GM12878 (cell line): ENCODE measurements around the gene PAGE4. TPM values are rescaled to one million over a fixed set of nuclear protein-coding genes. Genes with fewer than 3 reads are reported as not detected.

ENCODE experiments used
- ATAC-seq: fragments of 200-7000 bp; cut with Tn5 transposase; 3 replicates; pipeline ENCODE4 v1.9.1; 2020; ENCODE audit warnings: mild to moderate bottlenecking, moderate library complexity
- BruUV-seq: library from RNA; stranded (reverse); fragments of 400-500 nt; replicated peaks from 2 replicates; lab custom pipeline; 2021; lab: Mats Ljungman, UMichigan
- CTCF ChIA-PET: fragments of 300-600 bp; sonication (Branson Sonifier 250); formaldehyde crosslinking; extraction: SDS; loops from one replicate; lab custom pipeline; 2021; ENCODE audit warnings: inconsistent platforms; lab: Yijun Ruan, JAX
- POLR2A ChIA-PET: fragments of 350-600 bp; formaldehyde crosslinking; extraction: SDS; loops from one replicate; lab custom pipeline; 2021; ENCODE audit warnings: inconsistent platforms; lab: Charles Lee
- RAD21 ChIA-PET: fragments of 300-600 bp; sonication (Branson Sonifier 250); formaldehyde crosslinking; loops from one replicate; lab custom pipeline; 2023; ENCODE audit warnings: antibody characterized with exemption; ENCODE audit not compliant: unreplicated experiment; lab: Charles Lee
- SMC1A ChIA-PET: fragments of 300-600 bp; sonication (Branson Sonifier 250); formaldehyde crosslinking; loops from one replicate; lab custom pipeline; 2023; ENCODE audit not compliant: unreplicated experiment, uncharacterized antibody; lab: Charles Lee
- DNase-seq: peaks from one replicate; pipeline ENCODE4 v3.0.0-alpha.2; 2011; ENCODE audit warnings: low read depth, low spot score
- FAIRE-seq: peaks from 3 replicates; lab custom pipeline; 2011; peaks lifted over from hg19 to GRCh38; lab: Jason Lieb, UNC
- H2AFZ ChIP-seq: 2 replicates; pipeline ENCODE4 v1.6.0; 2011; ENCODE audit warnings: low read depth, low read length, control low read depth; ENCODE audit not compliant: control insufficient read depth
- H3K27ac ChIP-seq: 2 replicates; pipeline ENCODE4 v1.5.1; 2011; ENCODE audit warnings: control low read depth; ENCODE audit not compliant: control insufficient read depth, insufficient read depth
- H3K27me3 ChIP-seq, 2 experiments: replicated peaks in 1 of 2; 2 replicates each; pipeline versions ENCODE4 v1.6.0 to v1.6.1; 2011; ENCODE audit warnings: low read length in 1 of 2; ENCODE audit not compliant: control insufficient read depth in 2 of 2, insufficient read depth in 2 of 2
- H3K36me3 ChIP-seq, 2 experiments: 2 replicates each; pipeline ENCODE4 v1.5.1; 2011; ENCODE audit warnings: low read length in 1 of 2; ENCODE audit not compliant: control insufficient read depth in 2 of 2, insufficient read depth in 2 of 2
- H3K4me1 ChIP-seq: 2 replicates; pipeline ENCODE4 v1.6.1; 2011; ENCODE audit warnings: mild to moderate bottlenecking, low read length, moderate library complexity, mixed read lengths; ENCODE audit not compliant: control insufficient read depth, insufficient read depth
- H3K4me2 ChIP-seq: 2 replicates; pipeline ENCODE4 v1.6.0; 2011; ENCODE audit warnings: control low read depth; ENCODE audit not compliant: control insufficient read depth, insufficient read depth
- H3K4me3 ChIP-seq: fragments of 200-600 bp; sonication (generic); 2 replicates; pipeline ENCODE4 v1.5.1; 2016
- H3K79me2 ChIP-seq: 2 replicates; pipeline ENCODE4 v1.6.0; 2011; ENCODE audit warnings: low read length; ENCODE audit not compliant: control insufficient read depth, insufficient read depth
- H3K9ac ChIP-seq: 2 replicates; pipeline ENCODE4 v1.8.0; 2011; ENCODE audit warnings: low read length, control low read depth, mixed read lengths; ENCODE audit not compliant: control insufficient read depth, insufficient read depth
- H3K9me3 ChIP-seq: replicated peaks from 3 replicates; pipeline ENCODE4 v1.5.1; 2011; ENCODE audit warnings: mild to moderate bottlenecking, low read length; ENCODE audit not compliant: control insufficient read depth, insufficient read depth
- H4K20me1 ChIP-seq: 2 replicates; pipeline ENCODE4 v1.6.0; 2011; ENCODE audit not compliant: control insufficient read depth, insufficient read depth
- BMI1 ChIP-seq: fragments of 450-650 bp; IDR thresholded peaks from 2 replicates; pipeline ENCODE4 v1.6.1; 2016; ENCODE audit warnings: mild to moderate bottlenecking, moderate library complexity, borderline replicate concordance
- BRCA1 ChIP-seq: IDR thresholded peaks from 2 replicates; pipeline ENCODE4 v1.6.1; 2011; ENCODE audit warnings: low read depth, low read length, improper control_type of control experiment
- FOXM1 ChIP-seq: IDR thresholded peaks from 2 replicates; pipeline ENCODE4 v1.6.1; 2012; ENCODE audit warnings: low read depth, mild to moderate bottlenecking, inconsistent platforms, low read length, moderate library complexity
- HDAC6 ChIP-seq: fragments of 200-600 bp; sonication (generic); IDR thresholded peaks from one replicate; pipeline ENCODE4 v1.8.0; 2017; ENCODE audit warnings: antibody characterized with exemption; ENCODE audit not compliant: unreplicated experiment
- KLF5 ChIP-seq: fragments of 450-650 bp; IDR thresholded peaks from 2 replicates; pipeline ENCODE4 v1.6.1; 2014; ENCODE audit warnings: mild to moderate bottlenecking; ENCODE audit not compliant: partially characterized antibody
- SMARCA5 ChIP-seq: fragments of 450-650 bp; IDR thresholded peaks from 2 replicates; pipeline ENCODE4 v1.6.1; 2017; ENCODE audit warnings: mild to moderate bottlenecking
- SPI1 ChIP-seq: IDR thresholded peaks from 2 replicates; pipeline ENCODE4 v1.6.1; 2011; ENCODE audit warnings: low read depth, mild to moderate bottlenecking, low read length, moderate library complexity, borderline replicate concordance; ENCODE audit not compliant: insufficient read depth
- WRNIP1 ChIP-seq: IDR thresholded peaks from 2 replicates; pipeline ENCODE4 v1.6.1; 2011; ENCODE audit warnings: low read depth, low read length, improper control_type of control experiment, borderline replicate concordance
- WGBS: methylation state at CpG from one replicate; pipeline ENCODE4 v1.1.6; 2016; ENCODE audit warnings: low lambda C conversion rate; ENCODE audit not compliant: insufficient replicate concordance, insufficient coverage; ENCODE audit errors: missing lambda C conversion rate; 5-methylcytosine and 5-hydroxymethylcytosine counted together
- in situ Hi-C: fragments of 300-500 bp; cut with MboI; formaldehyde crosslinking; loops from 9 replicates; pipeline ENCODE4 v1.14.3; 2018; ENCODE audit warnings: mixed read lengths
- intact Hi-C: fragments of 100-400 bp; cut with micrococcal nuclease; formaldehyde crosslinking; loops from one replicate; pipeline ENCODE4 v1.14.2; 2022; ENCODE audit not compliant: unreplicated experiment
- polyA plus RNA-seq, 11 experiments: library from polyadenylated mRNA; depleted of rRNA in 4 of 11; unstranded in 6 of 11; stranded (reverse) in 5 of 11; fragments of >200 nt; fragmentation: Nextera tagmentation in 4 of 11; fragmentation: Illumina TruSeq in 1 of 11; extraction: Ambion mirVana in 4 of 11; extraction: Trizol in 1 of 11; gene quantifications; 1 replicate in 1 of 11; 2 replicates in 10 of 11; pipeline versions ENCODE4 v1.2.1 to v1.2.3, GENCODE V29; 2011 to 2016; ENCODE audit warnings: inconsistent platforms in 2 of 11, missing spikeins in 2 of 11, low read depth in 1 of 11
- total RNA-seq, 4 experiments: library from RNA; depleted of rRNA in 3 of 4; stranded (reverse); fragments of >200 nt in 3 of 4; fragmentation: Illumina TruSeq in 1 of 4; extraction: Trizol in 1 of 4; gene quantifications; 2 replicates each; pipeline versions ENCODE4 v1.2.1 to v1.2.3, GENCODE V29; 2013 to 2021
- TF ChIP-seq, protein P1 (sequence below): IDR thresholded peaks from 2 replicates; pipeline ENCODE4 v1.6.1; 2012; ENCODE audit warnings: improper control_type of control experiment, low read depth, low read length; ENCODE audit not compliant: insufficient replicate concordance

PAGE4 gene
- total and polyA plus RNA-seq, 10 of the 15 experiments (the other 5 are each of a cell fraction or from before 2014, with no cell fraction given), result not detected

DNA sequence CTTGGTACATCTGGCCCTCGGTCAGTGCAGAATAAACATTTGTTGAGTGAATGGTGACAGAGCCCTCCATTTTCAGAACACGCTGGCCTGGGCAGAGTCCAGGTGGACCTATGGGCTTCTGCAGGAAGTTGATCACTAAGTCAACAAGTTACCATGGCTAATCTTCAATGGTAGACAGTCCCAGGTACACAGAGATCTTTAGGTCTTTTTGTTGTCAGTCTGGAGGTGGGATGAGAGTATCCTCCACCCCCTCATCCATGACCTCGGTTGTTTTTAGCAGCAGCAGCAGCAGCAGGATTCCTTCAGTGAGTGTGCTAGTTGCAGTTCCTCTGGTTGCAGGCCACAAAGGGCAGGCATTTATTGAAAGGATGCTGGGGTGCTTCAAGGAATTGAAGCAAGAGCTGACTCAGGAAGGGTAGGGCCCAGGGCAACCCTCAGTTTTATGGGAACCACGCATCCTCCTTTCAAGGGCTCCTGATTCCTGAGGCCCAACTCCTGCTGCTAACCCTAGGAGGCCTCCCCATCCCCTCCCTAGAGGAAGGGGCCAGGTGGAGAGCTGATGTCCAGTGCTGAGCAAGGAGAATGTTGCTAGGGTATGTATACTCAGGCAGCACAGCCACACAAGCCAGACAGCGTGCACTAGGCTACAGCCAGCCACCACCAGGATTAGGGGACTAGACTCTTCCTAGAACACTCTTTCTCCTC is 48.4 kb downstream of the PAGE4 start:
- no peaks in the 10 kb centered on the region for H3K79me2 ChIP-seq
- H3K4me3 ChIP-seq, result no peak overlapping the region
- no peaks in the 10 kb centered on the region for H3K27me3 ChIP-seq
- in situ Hi-C loops, result no loop called here
- 16% methylated on average over 5 of the region's 5 CpGs for WGBS
- H3K9ac ChIP-seq, result no peak overlapping the region
- RAD21 ChIA-PET, result interaction anchor here (1.1 to 4.5 kb wide), 2 partner anchors 35 to 38 kb away, joined by 4 to 46 read pairs; no protein-coding TSS in a partner anchor
- no peak overlapping the region for H2AFZ ChIP-seq
- POLR2A ChIA-PET, result no interaction called here
- no peaks in the 10 kb centered on the region for H4K20me1 ChIP-seq
- H3K36me3 ChIP-seq, result no peaks in the 10 kb centered on the region
- BruUV-seq, result no TSS peak
- ATAC-seq, result no peak
- intact Hi-C loops, result no loop called here
- TF ChIP-seq SPI1 (peak; percentile 15; the same call in 1 of the 2 replicates), BRCA1 (no peak)
- no peaks in the 10 kb centered on the region for H3K9me3 ChIP-seq
- SMC1A ChIA-PET, result interaction anchor here (0.6 to 3.7 kb wide), 5 partner anchors 37 to 117 kb away, joined by 3 to 35 read pairs (median 4); no protein-coding TSS in a partner anchor
- no peak for FAIRE-seq
- H3K4me1 ChIP-seq, result no peaks in the 10 kb centered on the region; the same call in 1 of the 2 replicates
- no peak overlapping the region for H3K27ac ChIP-seq
- H3K4me2 ChIP-seq, result no peak overlapping the region
- CTCF ChIA-PET, result interaction anchor here (1.4 to 6.9 kb wide), 5 partner anchors 31 to 685 kb away, joined by 3 to 85 read pairs (median 19); partner anchors contain the start of gene CLCN5
- DNase-seq, result no peak

DNA sequence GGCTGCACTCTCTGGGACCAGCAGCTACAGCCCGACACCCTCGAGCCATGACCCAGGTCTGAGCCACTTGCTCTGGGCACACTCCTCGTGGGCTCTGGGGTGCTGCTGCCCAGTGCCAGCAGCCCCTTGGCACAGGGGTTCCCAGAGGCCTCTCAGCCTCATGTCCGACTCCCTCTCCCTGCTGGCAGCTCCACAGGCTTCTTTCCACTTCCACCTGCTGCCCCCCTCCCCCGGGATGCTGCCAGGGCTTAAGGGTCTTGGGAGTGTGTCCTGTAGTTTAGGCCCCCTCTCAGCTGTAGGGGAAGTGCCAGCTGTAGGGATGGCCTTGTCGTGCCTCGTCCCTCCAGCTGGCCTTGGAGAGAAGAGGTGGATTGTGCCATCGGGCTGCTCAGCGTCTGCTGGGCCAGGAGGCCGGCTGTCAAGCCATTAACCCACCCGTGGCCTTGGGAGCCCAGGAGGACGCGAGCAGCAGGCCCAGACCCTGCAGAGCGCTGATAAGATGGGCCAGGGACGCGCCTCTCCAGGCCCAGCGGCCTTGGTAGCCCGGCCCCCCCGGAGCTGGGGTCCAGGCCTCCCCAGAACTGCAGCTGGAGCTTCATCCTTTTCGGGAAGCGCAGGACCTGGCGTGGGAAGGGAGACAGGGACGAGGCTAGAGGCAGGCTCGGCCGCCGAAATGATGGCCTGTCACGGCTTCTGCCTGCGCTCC is 49.2 kb downstream of the PAGE4 start:
- POLR2A ChIA-PET, result interaction anchor here (0.5 kb wide), 1 partner anchor 149 kb away, joined by 7 read pairs; no protein-coding TSS in a partner anchor
- H2AFZ ChIP-seq, result peak overlapping the region; percentile 83; the same call in 1 of the 2 replicates

More for the DNA sequence above, 49.2 kb downstream of the PAGE4 start:
- no peaks in the 10 kb centered on the region for H3K9me3 ChIP-seq
- 54% methylated on average over 28 of the region's 28 CpGs for WGBS
- no peak overlapping the region for H3K27ac ChIP-seq
- H3K27me3 ChIP-seq, result no peaks in the 10 kb centered on the region
- no peak for DNase-seq
- ChIA-PET RAD21 (interaction anchor here (4.5 kb wide), 1 partner anchor 39 kb away, joined by 46 read pairs; no protein-coding TSS in a partner anchor), SMC1A (interaction anchor here (1.3 to 3.7 kb wide), 3 partner anchors 38 to 44 kb away, joined by 5 to 35 read pairs (median 5); partner anchors contain the start of gene CLCN5), CTCF (interaction anchor here (1.4 to 6.9 kb wide), 5 partner anchors 9 to 686 kb away, joined by 3 to 85 read pairs (median 19); partner anchors contain the start of gene CLCN5)
- BruUV-seq, result no TSS peak
- no peaks in the 10 kb centered on the region for H3K79me2 ChIP-seq
- TF ChIP-seq WRNIP1, result no peak
- no peak for TF ChIP-seq KLF5
- TF ChIP-seq, protein P1, sequence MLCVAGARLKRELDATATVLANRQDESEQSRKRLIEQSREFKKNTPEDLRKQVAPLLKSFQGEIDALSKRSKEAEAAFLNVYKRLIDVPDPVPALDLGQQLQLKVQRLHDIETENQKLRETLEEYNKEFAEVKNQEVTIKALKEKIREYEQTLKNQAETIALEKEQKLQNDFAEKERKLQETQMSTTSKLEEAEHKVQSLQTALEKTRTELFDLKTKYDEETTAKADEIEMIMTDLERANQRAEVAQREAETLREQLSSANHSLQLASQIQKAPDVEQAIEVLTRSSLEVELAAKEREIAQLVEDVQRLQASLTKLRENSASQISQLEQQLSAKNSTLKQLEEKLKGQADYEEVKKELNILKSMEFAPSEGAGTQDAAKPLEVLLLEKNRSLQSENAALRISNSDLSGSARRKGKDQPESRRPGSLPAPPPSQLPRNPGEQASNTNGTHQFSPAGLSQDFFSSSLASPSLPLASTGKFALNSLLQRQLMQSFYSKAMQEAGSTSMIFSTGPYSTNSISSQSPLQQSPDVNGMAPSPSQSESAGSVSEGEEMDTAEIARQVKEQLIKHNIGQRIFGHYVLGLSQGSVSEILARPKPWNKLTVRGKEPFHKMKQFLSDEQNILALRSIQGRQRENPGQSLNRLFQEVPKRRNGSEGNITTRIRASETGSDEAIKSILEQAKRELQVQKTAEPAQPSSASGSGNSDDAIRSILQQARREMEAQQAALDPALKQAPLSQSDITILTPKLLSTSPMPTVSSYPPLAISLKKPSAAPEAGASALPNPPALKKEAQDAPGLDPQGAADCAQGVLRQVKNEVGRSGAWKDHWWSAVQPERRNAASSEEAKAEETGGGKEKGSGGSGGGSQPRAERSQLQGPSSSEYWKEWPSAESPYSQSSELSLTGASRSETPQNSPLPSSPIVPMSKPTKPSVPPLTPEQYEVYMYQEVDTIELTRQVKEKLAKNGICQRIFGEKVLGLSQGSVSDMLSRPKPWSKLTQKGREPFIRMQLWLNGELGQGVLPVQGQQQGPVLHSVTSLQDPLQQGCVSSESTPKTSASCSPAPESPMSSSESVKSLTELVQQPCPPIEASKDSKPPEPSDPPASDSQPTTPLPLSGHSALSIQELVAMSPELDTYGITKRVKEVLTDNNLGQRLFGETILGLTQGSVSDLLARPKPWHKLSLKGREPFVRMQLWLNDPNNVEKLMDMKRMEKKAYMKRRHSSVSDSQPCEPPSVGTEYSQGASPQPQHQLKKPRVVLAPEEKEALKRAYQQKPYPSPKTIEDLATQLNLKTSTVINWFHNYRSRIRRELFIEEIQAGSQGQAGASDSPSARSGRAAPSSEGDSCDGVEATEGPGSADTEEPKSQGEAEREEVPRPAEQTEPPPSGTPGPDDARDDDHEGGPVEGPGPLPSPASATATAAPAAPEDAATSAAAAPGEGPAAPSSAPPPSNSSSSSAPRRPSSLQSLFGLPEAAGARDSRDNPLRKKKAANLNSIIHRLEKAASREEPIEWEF, result no peak
- TF ChIP-seq HDAC6, result no peak
- no peak for TF ChIP-seq FOXM1
- no peak for TF ChIP-seq SMARCA5
- no peak for TF ChIP-seq BMI1
- intact Hi-C loops (no loop called here), in situ Hi-C loops (no loop called here)
- no peaks in the 10 kb centered on the region; the same call in 1 of the 2 replicates for H3K4me1 ChIP-seq
- H3K4me3 ChIP-seq, result no peak overlapping the region
- no peak for ATAC-seq
- H4K20me1 ChIP-seq, result no peaks in the 10 kb centered on the region
- FAIRE-seq, result no peak
- H3K4me2 ChIP-seq, result no peak overlapping the region; the same call in 1 of the 2 replicates
- H3K9ac ChIP-seq, result no peak overlapping the region
- H3K36me3 ChIP-seq, result no peaks in the 10 kb centered on the region
